ENCODE measurements around the gene TRIM56. TPM values are rescaled to one million over a fixed set of nuclear protein-coding genes. Genes with fewer than 3 reads are reported as not detected.

TRIM56 gene
- total and polyA plus RNA-seq, 7 donors, result 3.2 to 15.7 (median 12.6) TPM

GRCh38 chr7:101113836-101114235, 28.6 kb downstream of the TRIM56 start:
- Histone ChIP-seq H3K9me3 (no peaks in the 10 kb centered on the region), H3K4me1 (no peaks in the 10 kb centered on the region), H3K36me3 (ENCODE audit: insufficient read depth in 1 of 2, low read depth in 1 of 2) (no peaks in the 10 kb centered on the region), H3K4me3 (no peak overlapping the region), H3K27ac (no peak overlapping the region), H3K27me3 (ENCODE audit: insufficient read depth in 3 of 3, low read length in 2 of 3) (peaks cover 0 to 15% (median 0%) of the 10 kb centered on the region in 3 donors)
- TF ChIP-seq CTCF (IDR thresholded peaks at IDR 0.05), result no peak
- WGBS, 3 donors, result 81 to 86% (median 86%) methylated on average over 11 of the region's 11 CpGs
- intact Hi-C loops (cut with DNase I), result no loop called here
- no peak for DNase-seq
- ATAC-seq, result no peak

- H3K27ac ChIP-seq, result no peak overlapping the region
- ATAC-seq (no peak), DNase-seq (no peak)
- H3K36me3 ChIP-seq (ENCODE audit: insufficient read depth in 1 of 2, low read depth in 1 of 2), result no peaks in the 10 kb centered on the region
- no peaks in the 10 kb centered on the region for H3K4me1 ChIP-seq
- H3K9me3 ChIP-seq, result no peaks in the 10 kb centered on the region
- no peak for TF ChIP-seq CTCF (IDR thresholded peaks at IDR 0.05)
- WGBS, 3 donors, result 53 to 54% (median 54%) methylated on average over 8 of the region's 8 CpGs
- H3K4me3 ChIP-seq, result no peak overlapping the region
- peaks cover 0 to 10% (median 0%) of the 10 kb centered on the region in 3 donors for H3K27me3 ChIP-seq (ENCODE audit: insufficient read depth in 3 of 3, low read length in 2 of 3)
- intact Hi-C loops (cut with DNase I), result no loop called here
These were observed 29.2 kb downstream of the TRIM56 start for GRCh38 chr7:101114492-101114891.

GRCh38 chr7:101115215-101115614, 29.9 kb downstream of the TRIM56 start:
- Histone ChIP-seq H3K36me3 (ENCODE audit: insufficient read depth in 1 of 2, low read depth in 1 of 2) (no peaks in the 10 kb centered on the region), H3K27ac (no peak overlapping the region), H3K4me3 (no peak overlapping the region), H3K9me3 (no peaks in the 10 kb centered on the region), H3K4me1 (no peaks in the 10 kb centered on the region), H3K27me3 (ENCODE audit: insufficient read depth in 3 of 3, low read length in 2 of 3) (peaks cover 0 to 8% (median 0%) of the 10 kb centered on the region in 3 donors)
- ATAC-seq (no peak), DNase-seq (no peak)
- intact Hi-C loops (cut with DNase I), result no loop called here
- TF ChIP-seq CTCF (IDR thresholded peaks at IDR 0.05), result no peak
- WGBS, 3 donors, result 91 to 93% (median 92%) methylated on average over 3 of the region's 3 CpGs

GRCh38 chr7:101116898-101117297, 31.6 kb downstream of the TRIM56 start:
- intact Hi-C loops (cut with DNase I), result no loop called here
- TF ChIP-seq CTCF (IDR thresholded peaks at IDR 0.05), result no peak
- Histone ChIP-seq H3K36me3 (ENCODE audit: insufficient read depth in 1 of 2, low read depth in 1 of 2) (no peaks in the 10 kb centered on the region), H3K4me1 (peaks cover 5% of the 10 kb centered on the region), H3K9me3 (no peaks in the 10 kb centered on the region), H3K4me3 (no peak overlapping the region), H3K27me3 (ENCODE audit: insufficient read depth in 3 of 3, low read length in 2 of 3) (peaks cover 0 to 14% (median 0%) of the 10 kb centered on the region in 3 donors), H3K27ac (no peak overlapping the region)
- WGBS, 3 donors, result 81 to 88% (median 82%) methylated on average over 10 of the region's 10 CpGs
- ATAC-seq (no peak), DNase-seq (peak in 1 of 2 donors; percentile 24)

- intact Hi-C loops (cut with DNase I), result no loop called here
- H3K9me3 ChIP-seq, result no peaks in the 10 kb centered on the region
- ATAC-seq (no peak), DNase-seq (no peak)
- peaks cover 12% of the 10 kb centered on the region for H3K4me1 ChIP-seq
- TF ChIP-seq CTCF (IDR thresholded peaks at IDR 0.05), result no peak
- no peak overlapping the region for H3K4me3 ChIP-seq
- H3K27ac ChIP-seq, result no peak overlapping the region
- H3K27me3 ChIP-seq (ENCODE audit: insufficient read depth in 3 of 3, low read length in 2 of 3), result peaks cover 0 to 33% (median 0%) of the 10 kb centered on the region in 3 donors
- no peaks in the 10 kb centered on the region for H3K36me3 ChIP-seq (ENCODE audit: insufficient read depth in 1 of 2, low read depth in 1 of 2)
- WGBS, 3 donors, result 86 to 96% (median 86%) methylated on average over 3 of the region's 3 CpGs
These were observed 33.6 kb downstream of the TRIM56 start for GRCh38 chr7:101118856-101119255.
